Measurements from ENCODE around the gene STYXL1. TPM values are rescaled to one million over a fixed set of nuclear protein-coding genes. Genes with fewer than 3 reads are reported as not detected.

STYXL1 gene
- total RNA-seq, 1 experiment from 2014 or later = 61.3 TPM

DNA sequence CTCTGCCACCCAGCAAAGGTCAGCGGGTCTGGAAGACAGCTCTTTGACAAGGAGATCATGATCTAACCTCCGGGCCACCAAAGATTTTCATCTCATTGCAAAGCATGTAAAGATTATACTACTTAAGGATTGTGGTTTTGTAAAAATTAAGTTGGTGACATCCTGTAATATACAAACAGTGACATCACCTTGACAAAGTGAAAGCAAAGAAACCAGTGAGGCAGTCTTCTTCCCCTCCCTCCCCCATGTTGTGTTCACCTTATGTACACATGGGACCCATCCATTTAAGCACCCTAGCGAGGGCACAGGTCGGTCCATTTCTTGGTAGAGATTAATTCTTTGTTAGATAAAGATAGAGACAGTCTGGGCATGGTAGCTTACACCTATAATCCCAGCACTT, 4.0 kb upstream of the STYXL1 start:
- Histone ChIP-seq H3K27ac (ENCODE audit: low read length) (no peak overlapping the region), H3K27me3 (ENCODE audit: low read length) (no peaks in the 10 kb centered on the region), H3K4me1 (ENCODE audit: insufficient read depth, low read length) (peaks cover 40% of the 10 kb centered on the region), H3K9me3 (ENCODE audit: low read length) (no peaks in the 10 kb centered on the region), H3K9ac (ENCODE audit: low read length) (no peak overlapping the region), H3K79me2 (ENCODE audit: low read length) (peaks cover 97% of the 10 kb centered on the region), H3K36me3 (ENCODE audit: low read depth, low read length) (peaks cover 14% of the 10 kb centered on the region; the same call in 1 of the 2 replicates), H3K9me2 (replicated peaks; ENCODE audit: low read length) (no peaks in the 10 kb centered on the region), H2AFZ (ENCODE audit: low read length) (no peak overlapping the region), H3K4me2 (ENCODE audit: low read length) (no peak overlapping the region), H4K20me1 (ENCODE audit: low read length) (peaks cover 30% of the 10 kb centered on the region), H3K4me3 (ENCODE audit: low read length) (no peak overlapping the region), H3F3A (ENCODE audit: low read length, unreplicated experiment) (peaks cover 5% of the 10 kb centered on the region)
- peak; percentile 14 for DNase-seq
- intact Hi-C loops (cut with micrococcal nuclease) = no loop called here
- no peak for ATAC-seq
- TF ChIP-seq EZH2 (IDR thresholded peaks at IDR 0.05; ENCODE audit: low read length, unreplicated experiment) = no peak
- TF ChIP-seq, protein P1, sequence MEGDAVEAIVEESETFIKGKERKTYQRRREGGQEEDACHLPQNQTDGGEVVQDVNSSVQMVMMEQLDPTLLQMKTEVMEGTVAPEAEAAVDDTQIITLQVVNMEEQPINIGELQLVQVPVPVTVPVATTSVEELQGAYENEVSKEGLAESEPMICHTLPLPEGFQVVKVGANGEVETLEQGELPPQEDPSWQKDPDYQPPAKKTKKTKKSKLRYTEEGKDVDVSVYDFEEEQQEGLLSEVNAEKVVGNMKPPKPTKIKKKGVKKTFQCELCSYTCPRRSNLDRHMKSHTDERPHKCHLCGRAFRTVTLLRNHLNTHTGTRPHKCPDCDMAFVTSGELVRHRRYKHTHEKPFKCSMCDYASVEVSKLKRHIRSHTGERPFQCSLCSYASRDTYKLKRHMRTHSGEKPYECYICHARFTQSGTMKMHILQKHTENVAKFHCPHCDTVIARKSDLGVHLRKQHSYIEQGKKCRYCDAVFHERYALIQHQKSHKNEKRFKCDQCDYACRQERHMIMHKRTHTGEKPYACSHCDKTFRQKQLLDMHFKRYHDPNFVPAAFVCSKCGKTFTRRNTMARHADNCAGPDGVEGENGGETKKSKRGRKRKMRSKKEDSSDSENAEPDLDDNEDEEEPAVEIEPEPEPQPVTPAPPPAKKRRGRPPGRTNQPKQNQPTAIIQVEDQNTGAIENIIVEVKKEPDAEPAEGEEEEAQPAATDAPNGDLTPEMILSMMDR (conservative IDR thresholded peaks at IDR 0.05; ENCODE audit: low read depth, low read length) = no peak
- TF ChIP-seq EZH2phosphoT487 (IDR thresholded peaks at IDR 0.05; ENCODE audit: borderline replicate concordance, low read length) = no peak
- ChIA-PET POLR2A (ENCODE audit: unreplicated experiment) (interaction anchor here (0.6 kb wide), 1 partner anchor 141 kb away, joined by 8 read pairs; no protein-coding TSS in a partner anchor), CTCF (no interaction called here)
- no TSS peak for BruUV-seq (replicated peaks)

DNA sequence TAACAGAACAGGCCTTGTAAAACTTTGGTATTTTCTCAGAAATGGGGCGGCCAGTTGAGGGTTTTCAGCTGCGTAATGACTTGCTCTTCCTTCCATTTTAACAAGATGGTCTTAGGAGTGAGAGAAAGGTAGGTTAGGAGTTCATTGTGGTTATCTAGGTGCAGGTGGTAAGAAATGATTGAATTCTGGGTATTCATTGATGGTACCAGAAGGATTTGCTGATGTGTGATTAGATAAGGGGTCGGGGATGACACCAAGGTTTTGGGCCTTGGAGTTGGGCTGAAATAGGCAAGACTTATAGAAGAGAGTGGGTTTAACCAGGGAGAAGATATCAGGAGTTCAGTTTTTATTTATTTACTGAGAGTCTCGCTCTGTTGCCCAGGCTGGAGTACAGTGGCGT, 2.7 kb upstream of the STYXL1 start:
- ChIA-PET CTCF (no interaction called here), POLR2A (ENCODE audit: unreplicated experiment) (no interaction called here)
- Histone ChIP-seq H3K4me2 (ENCODE audit: low read length) (no peak overlapping the region), H3K79me2 (ENCODE audit: low read length) (peaks cover 98% of the 10 kb centered on the region), H3K9me3 (ENCODE audit: low read length) (no peaks in the 10 kb centered on the region), H2AFZ (ENCODE audit: low read length) (no peak overlapping the region), H3K36me3 (ENCODE audit: low read depth, low read length) (peaks cover 8% of the 10 kb centered on the region; the same call in 1 of the 2 replicates), H3K9me2 (replicated peaks; ENCODE audit: low read length) (no peaks in the 10 kb centered on the region), H3K9ac (ENCODE audit: low read length) (no peak overlapping the region), H3K4me3 (ENCODE audit: low read length) (no peak overlapping the region), H4K20me1 (ENCODE audit: low read length) (peaks cover 30% of the 10 kb centered on the region), H3F3A (ENCODE audit: low read length, unreplicated experiment) (peaks cover 5% of the 10 kb centered on the region), H3K27me3 (ENCODE audit: low read length) (no peaks in the 10 kb centered on the region), H3K4me1 (ENCODE audit: insufficient read depth, low read length) (peaks cover 44% of the 10 kb centered on the region), H3K27ac (ENCODE audit: low read length) (no peak overlapping the region)
- TF ChIP-seq EZH2phosphoT487 (IDR thresholded peaks at IDR 0.05; ENCODE audit: borderline replicate concordance, low read length) (no peak), EZH2 (IDR thresholded peaks at IDR 0.05; ENCODE audit: low read length, unreplicated experiment) (no peak)
- TF ChIP-seq, protein P1 (conservative IDR thresholded peaks at IDR 0.05; ENCODE audit: low read depth, low read length) = no peak
- ATAC-seq = no peak
- DNase-seq = no peak
- no TSS peak for BruUV-seq (replicated peaks)
- intact Hi-C loops (cut with micrococcal nuclease) = no loop called here

DNA sequence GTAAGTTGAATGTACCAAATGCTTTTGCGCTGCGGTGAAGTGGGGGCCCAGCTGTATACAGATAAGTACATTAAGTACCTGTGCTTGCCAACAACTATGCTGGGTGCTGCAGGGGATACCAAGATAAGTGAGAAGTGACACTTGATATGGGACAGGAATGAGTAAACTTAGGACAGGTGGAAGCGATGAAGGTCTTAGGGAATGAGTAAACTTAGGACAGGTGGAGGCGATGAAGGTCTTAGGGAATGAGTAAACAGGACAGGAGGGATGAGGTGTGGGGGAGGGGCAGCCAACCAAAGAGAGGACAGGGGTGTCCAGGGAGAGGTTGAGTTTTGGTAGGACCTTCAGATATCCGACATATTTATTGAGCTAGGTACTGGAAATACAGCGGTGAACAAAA, 1.5 kb upstream of the STYXL1 start:
- no peak overlapping the region for H3K27ac ChIP-seq (ENCODE audit: low read length)
- ChIA-PET CTCF (no interaction called here), POLR2A (ENCODE audit: unreplicated experiment) (interaction anchor here (0.6 kb wide), 1 partner anchor 8 kb away, joined by 4 read pairs; no protein-coding TSS in a partner anchor)
- H3K9me3 ChIP-seq (ENCODE audit: low read length) = no peaks in the 10 kb centered on the region
- H3K9me2 ChIP-seq (replicated peaks; ENCODE audit: low read length) = no peaks in the 10 kb centered on the region
- H2AFZ ChIP-seq (ENCODE audit: low read length) = no peak overlapping the region
- H4K20me1 ChIP-seq (ENCODE audit: low read length) = peaks cover 22% of the 10 kb centered on the region
- H3K9ac ChIP-seq (ENCODE audit: low read length) = peak overlapping the region; percentile 99
- peak overlapping the region; percentile 92 for H3K4me3 ChIP-seq (ENCODE audit: low read length)
- H3K79me2 ChIP-seq (ENCODE audit: low read length) = peaks cover 98% of the 10 kb centered on the region
- peak; percentile 9 for DNase-seq
- peak overlapping the region; percentile 85 for H3K4me2 ChIP-seq (ENCODE audit: low read length)
- ATAC-seq = no peak
- BruUV-seq (replicated peaks) = no TSS peak
- TF ChIP-seq EZH2phosphoT487 (IDR thresholded peaks at IDR 0.05; ENCODE audit: borderline replicate concordance, low read length) = no peak
- no peak for TF ChIP-seq EZH2 (IDR thresholded peaks at IDR 0.05; ENCODE audit: low read length, unreplicated experiment)
- TF ChIP-seq, protein P1 (conservative IDR thresholded peaks at IDR 0.05; ENCODE audit: low read depth, low read length) = no peak
- no peaks in the 10 kb centered on the region for H3K27me3 ChIP-seq (ENCODE audit: low read length)
- H3K36me3 ChIP-seq (ENCODE audit: low read depth, low read length) = no peaks in the 10 kb centered on the region
- intact Hi-C loops (cut with micrococcal nuclease) = no loop called here
- peaks cover 38% of the 10 kb centered on the region for H3K4me1 ChIP-seq (ENCODE audit: insufficient read depth, low read length)
- peaks cover 5% of the 10 kb centered on the region for H3F3A ChIP-seq (ENCODE audit: low read length, unreplicated experiment)

All from PC-3 (cell line).